Measurements from ENCODE around the gene LRP4.

- TF ChIP-seq CTCF (IDR thresholded peaks at IDR 0.05) = no peak
- TF ChIP-seq POLR2A (IDR thresholded peaks at IDR 0.05) = no peak
Observed at GRCh38 chr11:46947399-46948077, 29.2 kb upstream of the LRP4 start.

Measured in body of pancreas (tissue), 4 donors.